Gastrocnemius medialis (tissue), 4 donors: ENCODE data around the gene C4A. TPM values are rescaled to one million over a fixed set of nuclear protein-coding genes. Genes with fewer than 3 reads are reported as not detected.

ENCODE experiments used
- ATAC-seq, 2 donors: fragments of 150-250 bp; one replicate each; pipeline ENCODE4 v1.9.1; 2016
- DNase-seq, 2 donors: peaks; one replicate each; pipeline ENCODE4 v3.0.0-alpha.2; 2019
- H3K27ac ChIP-seq, 4 donors: fragments of 200-600 bp; sonication (generic); 1 replicate in 1 of 4; 2 replicates in 3 of 4; pipeline ENCODE4 v1.5.1; 2016 to 2018; ENCODE audit warnings: mild to moderate bottlenecking in 2 of 4, moderate library complexity in 1 of 4
- H3K27me3 ChIP-seq, 3 donors: fragments of 200-600 bp; sonication (generic) in 2 of 3; 1 replicate in 1 of 3; 2 replicates in 2 of 3; pipeline versions ENCODE4 v1.5.1 to v1.6.0; 2016 to 2019; ENCODE audit warnings: mild to moderate bottlenecking in 1 of 3, moderate library complexity in 1 of 3
- H3K36me3 ChIP-seq, 2 donors: fragments of 200-600 bp; sonication (generic) in 1 of 2; one replicate each; pipeline ENCODE4 v1.5.1; 2017 to 2018
- H3K4me1 ChIP-seq, 2 donors: fragments of 200-600 bp; sonication (generic) in 1 of 2; one replicate each; pipeline ENCODE4 v1.5.1; 2016 to 2017; ENCODE audit warnings: mild to moderate bottlenecking in 2 of 2
- H3K4me3 ChIP-seq, 4 donors: fragments of 200-600 bp; sonication (generic) in 3 of 4; 1 replicate in 1 of 4; 2 replicates in 3 of 4; pipeline ENCODE4 v1.5.1; 2016 to 2019; ENCODE audit warnings: mild to moderate bottlenecking in 2 of 4
- H3K9me3 ChIP-seq, 3 donors: fragments of 200-600 bp; sonication (generic) in 2 of 3; 1 replicate in 1 of 3; 2 replicates in 2 of 3; pipeline ENCODE4 v1.5.1; 2016 to 2019
- POLR2A ChIP-seq, 2 donors: fragments of 450-650 bp; IDR thresholded peaks; one replicate each; pipeline ENCODE4 v1.6.1; 2017; ENCODE audit warnings: antibody characterized with exemption in 2 of 2, mild to moderate bottlenecking in 2 of 2, moderate library complexity in 2 of 2
- in situ Hi-C, 4 donors: fragments of 200-750 bp; cut with MboI; loops; one replicate each; pipeline versions ENCODE4 v1.15.0 to v1.8.0; 2017; ENCODE audit warnings: low sequenced_read_pairs in 4 of 4
- intact Hi-C: fragments of 100-400 bp; cut with DNase I; formaldehyde crosslinking; loops from one replicate; pipeline ENCODE4 v1.15.1; 2023; ENCODE audit warnings: low total_unique reads
- total RNA-seq, 4 donors: library from RNA; depleted of rRNA; stranded (reverse); fragments of >200 nt; gene quantifications; one replicate each; pipeline versions ENCODE4 v1.1.0 to v1.2.3, GENCODE V29; 2016
- TF ChIP-seq, protein P1 (sequence below), 5 experiments: fragments of 450-650 bp in 3 of 5; fragments of 200-600 bp in 2 of 5; sonication (generic) in 2 of 5; IDR thresholded peaks in 4 of 5; conservative IDR thresholded peaks in 1 of 5; 1 replicate in 4 of 5; 2 replicates in 1 of 5; pipeline ENCODE4 v1.5.1; 2016 to 2019; ENCODE audit warnings: antibody characterized with exemption in 5 of 5, mild to moderate bottlenecking in 3 of 5, moderate library complexity in 3 of 5

The C4A gene
- total RNA-seq, 4 donors from 2014 or later, result 4.3 to 7.8 (median 6.2) TPM

DNA sequence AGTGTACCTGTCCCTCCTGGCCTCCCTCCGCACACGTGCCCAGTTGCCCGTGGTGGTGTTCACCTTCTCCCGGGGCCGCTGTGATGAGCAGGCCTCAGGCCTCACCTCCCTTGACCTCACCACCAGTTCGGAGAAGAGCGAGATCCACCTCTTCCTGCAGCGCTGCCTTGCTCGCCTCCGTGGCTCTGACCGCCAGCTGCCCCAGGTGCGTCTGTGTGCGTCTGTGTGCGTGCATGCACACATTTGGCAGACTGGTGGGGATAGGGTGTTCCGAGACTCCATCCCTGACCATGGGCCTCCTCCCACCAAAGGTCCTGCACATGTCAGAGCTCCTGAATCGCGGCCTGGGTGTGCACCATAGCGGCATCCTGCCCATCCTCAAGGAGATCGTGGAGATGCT is 17.9 kb upstream of the C4A start:
- Histone ChIP-seq H3K27ac (no peak overlapping the region), H3K4me3 (no peak overlapping the region), H3K9me3 (no peaks in the 10 kb centered on the region), H3K36me3 (peaks cover 0 to 74% of the 10 kb centered on the region in 2 donors), H3K27me3 (no peaks in the 10 kb centered on the region), H3K4me1 (peaks cover 4 to 7% of the 10 kb centered on the region in 2 donors)
- TF ChIP-seq POLR2A (IDR thresholded peaks at IDR 0.05), result no peak
- TF ChIP-seq, protein P1, sequence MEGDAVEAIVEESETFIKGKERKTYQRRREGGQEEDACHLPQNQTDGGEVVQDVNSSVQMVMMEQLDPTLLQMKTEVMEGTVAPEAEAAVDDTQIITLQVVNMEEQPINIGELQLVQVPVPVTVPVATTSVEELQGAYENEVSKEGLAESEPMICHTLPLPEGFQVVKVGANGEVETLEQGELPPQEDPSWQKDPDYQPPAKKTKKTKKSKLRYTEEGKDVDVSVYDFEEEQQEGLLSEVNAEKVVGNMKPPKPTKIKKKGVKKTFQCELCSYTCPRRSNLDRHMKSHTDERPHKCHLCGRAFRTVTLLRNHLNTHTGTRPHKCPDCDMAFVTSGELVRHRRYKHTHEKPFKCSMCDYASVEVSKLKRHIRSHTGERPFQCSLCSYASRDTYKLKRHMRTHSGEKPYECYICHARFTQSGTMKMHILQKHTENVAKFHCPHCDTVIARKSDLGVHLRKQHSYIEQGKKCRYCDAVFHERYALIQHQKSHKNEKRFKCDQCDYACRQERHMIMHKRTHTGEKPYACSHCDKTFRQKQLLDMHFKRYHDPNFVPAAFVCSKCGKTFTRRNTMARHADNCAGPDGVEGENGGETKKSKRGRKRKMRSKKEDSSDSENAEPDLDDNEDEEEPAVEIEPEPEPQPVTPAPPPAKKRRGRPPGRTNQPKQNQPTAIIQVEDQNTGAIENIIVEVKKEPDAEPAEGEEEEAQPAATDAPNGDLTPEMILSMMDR (IDR thresholded peaks at IDR 0.05 in 4 of 5, conservative IDR thresholded peaks at IDR 0.05 in 1 of 5), result no peak
- in situ Hi-C loops (loop anchor here (25.0 kb wide), 6 partner anchors 98 to 998 kb away; partner anchors contain the start of genes AGER (in 1 of the 4), AGPAT1 (in 1 of the 4), APOM (in 1 of the 4) and ATF6B (in 1 of the 4)), intact Hi-C loops (no loop called here)
- no peak for DNase-seq
- no peak for ATAC-seq

DNA sequence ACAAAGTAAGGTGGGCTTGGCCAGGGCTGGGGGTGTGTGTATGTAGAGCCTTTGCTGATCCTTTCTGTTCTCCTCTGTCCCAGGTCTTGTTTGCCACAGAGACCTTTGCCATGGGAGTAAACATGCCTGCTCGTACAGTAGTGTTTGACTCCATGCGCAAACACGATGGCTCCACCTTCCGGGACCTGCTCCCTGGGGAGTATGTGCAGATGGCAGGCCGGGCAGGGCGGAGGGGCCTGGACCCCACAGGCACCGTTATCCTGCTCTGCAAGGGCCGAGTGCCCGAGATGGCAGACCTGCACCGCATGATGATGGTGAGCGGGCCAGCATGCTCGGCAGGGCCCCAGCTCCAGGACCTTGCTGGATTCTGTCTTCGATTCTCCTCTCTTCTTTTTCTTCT is 16.2 kb upstream of the C4A start:
- H3K4me1 ChIP-seq, result peaks cover 3 to 5% of the 10 kb centered on the region in 2 donors
- H3K27me3 ChIP-seq, result no peaks in the 10 kb centered on the region
- peaks cover 0 to 77% of the 10 kb centered on the region in 2 donors for H3K36me3 ChIP-seq
- no peak overlapping the region for H3K27ac ChIP-seq
- no peak for ATAC-seq
- no peak for DNase-seq
- TF ChIP-seq, protein P1 (IDR thresholded peaks at IDR 0.05 in 4 of 5, conservative IDR thresholded peaks at IDR 0.05 in 1 of 5), result no peak
- no peak for TF ChIP-seq POLR2A (IDR thresholded peaks at IDR 0.05)
- H3K4me3 ChIP-seq, result no peak overlapping the region
- no peaks in the 10 kb centered on the region for H3K9me3 ChIP-seq
- in situ Hi-C loops (loop anchor here (25.0 kb wide), 6 partner anchors 97 to 997 kb away; partner anchors contain the start of genes AGER (in 1 of the 4), AGPAT1 (in 1 of the 4), APOM (in 1 of the 4) and ATF6B (in 1 of the 4)), intact Hi-C loops (no loop called here)

DNA sequence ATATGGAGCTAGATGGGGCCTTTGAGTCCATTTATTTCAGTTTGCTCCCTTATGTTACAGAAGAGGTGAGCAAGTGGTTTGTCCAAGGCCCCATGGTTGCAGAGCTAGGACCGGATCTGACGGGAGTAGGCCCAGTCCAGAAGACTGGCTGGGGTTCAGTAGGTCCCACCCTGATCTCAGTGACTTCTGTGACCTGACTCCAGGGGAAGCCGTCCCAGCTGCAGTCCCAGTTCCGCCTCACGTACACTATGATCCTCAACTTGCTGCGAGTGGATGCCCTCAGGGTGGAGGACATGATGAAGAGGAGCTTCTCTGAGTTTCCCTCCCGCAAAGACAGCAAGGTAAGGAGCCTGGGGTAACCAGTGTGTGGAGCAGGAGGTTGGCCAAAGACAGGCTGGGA is 15.4 kb upstream of the C4A start:
- Histone ChIP-seq H3K36me3 (peaks cover 0 to 69% of the 10 kb centered on the region in 2 donors), H3K27me3 (no peaks in the 10 kb centered on the region), H3K4me1 (peaks cover 11 to 13% of the 10 kb centered on the region in 2 donors), H3K4me3 (no peak overlapping the region), H3K27ac (no peak overlapping the region), H3K9me3 (no peaks in the 10 kb centered on the region)
- intact Hi-C loops, result no loop called here
- TF ChIP-seq POLR2A (IDR thresholded peaks at IDR 0.05), result no peak
- TF ChIP-seq, protein P1 (IDR thresholded peaks at IDR 0.05 in 4 of 5, conservative IDR thresholded peaks at IDR 0.05 in 1 of 5), result no peak
- in situ Hi-C loops, result loop anchor here (25.0 kb wide), 6 partner anchors 96 to 996 kb away; partner anchors contain the start of genes AGER (in 1 of the 4), AGPAT1 (in 1 of the 4), APOM (in 1 of the 4) and ATF6B (in 1 of the 4)
- DNase-seq (no peak), ATAC-seq (no peak)

DNA sequence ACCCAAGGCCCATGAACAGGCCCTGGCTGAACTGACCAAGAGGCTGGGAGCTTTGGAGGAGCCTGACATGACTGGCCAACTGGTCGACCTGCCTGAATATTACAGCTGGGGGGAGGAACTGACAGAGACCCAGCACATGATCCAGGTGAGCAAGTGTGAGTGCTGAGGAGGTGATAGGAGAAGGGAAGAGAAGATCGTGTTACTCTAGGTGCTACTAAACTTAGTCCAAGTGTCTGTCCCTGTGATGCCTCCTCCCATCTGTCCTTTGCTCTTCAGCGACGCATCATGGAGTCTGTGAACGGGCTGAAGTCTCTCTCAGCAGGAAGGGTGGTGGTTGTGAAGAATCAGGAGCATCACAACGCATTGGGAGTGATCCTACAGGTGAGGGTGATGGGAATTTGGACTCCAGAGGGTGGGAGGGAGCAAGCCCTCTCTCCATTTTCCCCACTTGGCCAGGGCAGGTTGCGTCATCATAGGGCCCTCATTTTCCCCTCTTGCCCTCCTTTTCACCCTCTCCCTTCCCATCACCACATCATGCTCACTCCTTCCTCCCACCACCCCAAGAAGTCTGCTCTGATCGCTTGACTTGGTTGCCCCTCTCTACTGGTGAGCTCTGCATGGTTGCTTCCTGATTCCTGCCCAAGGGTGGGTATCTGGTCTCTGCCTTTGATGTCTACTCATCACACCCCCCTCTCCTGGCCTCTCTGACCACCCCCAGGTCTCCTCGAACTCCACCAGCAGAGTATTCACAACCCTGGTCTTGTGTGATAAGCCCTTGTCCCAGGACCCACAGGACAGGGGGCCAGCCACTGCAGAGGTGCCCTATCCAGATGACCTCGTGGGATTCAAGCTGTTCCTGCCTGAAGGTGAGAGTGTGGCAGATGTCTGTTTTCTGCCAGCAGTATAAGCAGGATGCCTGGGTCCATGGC is 14.6 kb upstream of the C4A start:
- no peaks in the 10 kb centered on the region for H3K9me3 ChIP-seq
- DNase-seq (no peak), ATAC-seq (no peak)
- no peak overlapping the region for H3K27ac ChIP-seq
- intact Hi-C loops (no loop called here), in situ Hi-C loops (loop anchor here (25.0 kb wide), 6 partner anchors 95 to 995 kb away; partner anchors contain the start of genes AGER (in 1 of the 4), AGPAT1 (in 1 of the 4), APOM (in 1 of the 4) and ATF6B (in 1 of the 4))
- TF ChIP-seq POLR2A (IDR thresholded peaks at IDR 0.05), result no peak
- TF ChIP-seq, protein P1 (IDR thresholded peaks at IDR 0.05 in 4 of 5, conservative IDR thresholded peaks at IDR 0.05 in 1 of 5), result no peak
- H3K27me3 ChIP-seq, result no peaks in the 10 kb centered on the region
- peaks cover 14 to 15% of the 10 kb centered on the region in 2 donors for H3K4me1 ChIP-seq
- peaks cover 0 to 61% of the 10 kb centered on the region in 2 donors for H3K36me3 ChIP-seq
- H3K4me3 ChIP-seq, result no peak overlapping the region
